GM12864 (cell line): Measurements from ENCODE around the gene HOTAIR.

ENCODE experiments used
- DNase-seq: peaks from one replicate; pipeline ENCODE4 v3.0.0-alpha.2; 2011; ENCODE audit warnings: low read depth
- H3K4me3 ChIP-seq: 2 replicates; pipeline ENCODE4 v1.5.1; 2011; ENCODE audit warnings: mild to moderate bottlenecking, low read depth, low read length, control low read depth
- TF ChIP-seq, protein P1 (sequence below): IDR thresholded peaks from 2 replicates; pipeline ENCODE4 v1.5.1; 2011; ENCODE audit warnings: low read depth, mild to moderate bottlenecking, moderate library complexity, low read length, control low read depth, inconsistent platforms; ENCODE audit errors: missing control alignments

The HOTAIR gene

DNA sequence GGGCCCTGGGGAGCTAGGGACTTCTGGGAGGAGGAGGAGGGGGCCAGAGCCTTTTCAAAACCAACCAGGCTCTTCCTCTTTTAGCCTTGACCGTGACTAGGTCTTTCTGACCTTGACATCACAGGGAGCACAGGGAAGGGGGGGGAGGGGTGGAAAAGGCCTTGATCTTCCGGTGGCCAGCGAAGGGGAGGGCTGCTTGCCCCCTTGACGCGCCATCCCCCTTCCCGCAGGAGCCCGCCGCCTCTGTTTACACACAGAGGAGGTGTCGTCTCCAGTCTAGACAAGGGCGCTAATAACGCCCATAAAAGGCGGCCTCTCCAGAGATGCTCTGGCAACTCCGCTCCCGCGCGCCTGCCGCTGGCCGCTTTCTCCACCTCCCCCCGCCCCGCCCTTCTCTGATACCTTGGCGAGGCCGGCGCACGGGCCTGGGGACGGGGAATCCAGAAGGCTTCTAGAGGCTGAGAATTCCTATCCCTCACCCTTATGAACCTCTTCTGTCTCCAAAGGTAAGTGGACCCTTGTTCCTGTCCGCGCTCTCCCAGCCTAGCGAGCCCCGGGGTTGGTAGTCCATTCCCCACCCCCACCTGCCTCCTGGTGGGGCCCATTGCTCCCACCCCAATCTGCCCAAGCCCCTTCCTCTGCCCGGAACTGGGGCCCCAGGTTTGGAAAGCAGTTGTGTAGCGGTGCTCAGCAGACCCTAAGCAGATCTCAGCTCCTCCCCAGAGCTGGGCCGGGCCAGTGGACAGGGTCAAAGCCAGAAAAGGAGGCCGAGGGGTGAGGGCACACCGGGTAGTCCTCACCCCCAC, 24.9 kb downstream of the HOTAIR start:
- DNase-seq: no peak
- TF ChIP-seq, protein P1, sequence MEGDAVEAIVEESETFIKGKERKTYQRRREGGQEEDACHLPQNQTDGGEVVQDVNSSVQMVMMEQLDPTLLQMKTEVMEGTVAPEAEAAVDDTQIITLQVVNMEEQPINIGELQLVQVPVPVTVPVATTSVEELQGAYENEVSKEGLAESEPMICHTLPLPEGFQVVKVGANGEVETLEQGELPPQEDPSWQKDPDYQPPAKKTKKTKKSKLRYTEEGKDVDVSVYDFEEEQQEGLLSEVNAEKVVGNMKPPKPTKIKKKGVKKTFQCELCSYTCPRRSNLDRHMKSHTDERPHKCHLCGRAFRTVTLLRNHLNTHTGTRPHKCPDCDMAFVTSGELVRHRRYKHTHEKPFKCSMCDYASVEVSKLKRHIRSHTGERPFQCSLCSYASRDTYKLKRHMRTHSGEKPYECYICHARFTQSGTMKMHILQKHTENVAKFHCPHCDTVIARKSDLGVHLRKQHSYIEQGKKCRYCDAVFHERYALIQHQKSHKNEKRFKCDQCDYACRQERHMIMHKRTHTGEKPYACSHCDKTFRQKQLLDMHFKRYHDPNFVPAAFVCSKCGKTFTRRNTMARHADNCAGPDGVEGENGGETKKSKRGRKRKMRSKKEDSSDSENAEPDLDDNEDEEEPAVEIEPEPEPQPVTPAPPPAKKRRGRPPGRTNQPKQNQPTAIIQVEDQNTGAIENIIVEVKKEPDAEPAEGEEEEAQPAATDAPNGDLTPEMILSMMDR: no peak
- no peak overlapping the region for H3K4me3 ChIP-seq

DNA sequence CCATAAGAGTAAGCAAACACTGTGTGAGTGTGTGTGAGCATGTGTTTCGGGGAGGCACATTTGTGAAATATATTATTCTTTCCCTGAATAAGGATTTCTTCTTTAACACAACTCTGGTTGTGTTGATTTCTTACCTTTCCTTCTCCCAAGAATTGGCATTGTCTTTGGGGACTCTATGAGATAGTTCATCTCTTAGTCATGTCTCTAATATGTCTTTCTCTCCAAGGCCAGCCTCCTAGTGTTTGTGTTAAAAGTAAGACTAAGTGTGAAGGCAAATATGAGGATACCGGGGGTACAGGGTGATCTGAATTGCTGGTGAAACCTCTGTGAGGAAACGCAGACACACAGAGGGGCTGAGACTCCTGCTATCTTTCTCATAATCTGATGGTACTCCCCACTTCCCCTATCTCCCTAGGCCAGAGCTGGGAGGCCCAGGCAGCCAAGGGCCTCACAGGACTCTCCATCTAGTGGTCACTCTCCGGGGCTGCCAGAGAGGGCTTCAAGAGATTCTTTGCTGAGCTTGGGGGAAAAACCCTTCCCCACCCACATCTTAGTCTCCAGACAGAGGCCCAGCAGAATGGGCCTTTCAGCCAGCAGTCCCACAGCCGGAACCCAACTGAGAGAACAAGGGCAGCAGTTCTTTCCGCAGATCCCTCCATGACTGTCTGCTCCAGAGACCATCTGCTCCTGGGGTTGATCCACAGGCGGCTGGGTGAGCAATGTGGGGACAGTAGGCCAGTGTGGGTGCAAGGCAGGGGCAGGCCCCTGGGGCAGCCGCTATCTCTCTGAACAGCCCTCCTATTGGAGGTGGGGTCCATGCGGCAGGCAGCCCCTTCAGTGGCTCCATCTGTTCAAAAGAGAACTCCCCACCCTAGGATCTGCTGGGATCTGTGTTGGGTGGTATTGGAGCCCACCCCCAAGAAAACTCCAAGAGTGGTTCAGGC, 25.8 kb downstream of the HOTAIR start:
- no peak overlapping the region for H3K4me3 ChIP-seq
- TF ChIP-seq, protein P1: no peak
- DNase-seq: no peak

DNA sequence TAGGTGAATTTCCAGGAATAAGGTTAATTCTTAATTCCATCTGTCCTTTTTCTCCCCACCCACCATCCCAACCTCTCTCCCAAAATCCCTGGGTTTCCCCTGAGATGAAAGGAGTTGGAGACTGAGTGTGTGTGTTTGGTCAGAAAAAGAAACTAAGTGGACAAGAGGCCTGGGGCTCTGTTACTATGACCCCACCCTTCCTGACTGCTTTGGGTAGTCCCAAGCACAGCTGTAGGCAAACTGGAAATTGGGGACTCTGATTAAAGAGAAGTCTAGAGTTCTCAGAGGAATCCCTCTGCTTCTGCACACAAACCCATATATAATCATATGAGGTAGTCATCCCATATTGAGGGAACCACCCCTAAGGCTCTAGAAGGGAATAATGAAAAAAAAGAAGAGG, 27.0 kb downstream of the HOTAIR start:
- DNase-seq: no peak
- no peak overlapping the region for H3K4me3 ChIP-seq
- TF ChIP-seq, protein P1: no peak

DNA sequence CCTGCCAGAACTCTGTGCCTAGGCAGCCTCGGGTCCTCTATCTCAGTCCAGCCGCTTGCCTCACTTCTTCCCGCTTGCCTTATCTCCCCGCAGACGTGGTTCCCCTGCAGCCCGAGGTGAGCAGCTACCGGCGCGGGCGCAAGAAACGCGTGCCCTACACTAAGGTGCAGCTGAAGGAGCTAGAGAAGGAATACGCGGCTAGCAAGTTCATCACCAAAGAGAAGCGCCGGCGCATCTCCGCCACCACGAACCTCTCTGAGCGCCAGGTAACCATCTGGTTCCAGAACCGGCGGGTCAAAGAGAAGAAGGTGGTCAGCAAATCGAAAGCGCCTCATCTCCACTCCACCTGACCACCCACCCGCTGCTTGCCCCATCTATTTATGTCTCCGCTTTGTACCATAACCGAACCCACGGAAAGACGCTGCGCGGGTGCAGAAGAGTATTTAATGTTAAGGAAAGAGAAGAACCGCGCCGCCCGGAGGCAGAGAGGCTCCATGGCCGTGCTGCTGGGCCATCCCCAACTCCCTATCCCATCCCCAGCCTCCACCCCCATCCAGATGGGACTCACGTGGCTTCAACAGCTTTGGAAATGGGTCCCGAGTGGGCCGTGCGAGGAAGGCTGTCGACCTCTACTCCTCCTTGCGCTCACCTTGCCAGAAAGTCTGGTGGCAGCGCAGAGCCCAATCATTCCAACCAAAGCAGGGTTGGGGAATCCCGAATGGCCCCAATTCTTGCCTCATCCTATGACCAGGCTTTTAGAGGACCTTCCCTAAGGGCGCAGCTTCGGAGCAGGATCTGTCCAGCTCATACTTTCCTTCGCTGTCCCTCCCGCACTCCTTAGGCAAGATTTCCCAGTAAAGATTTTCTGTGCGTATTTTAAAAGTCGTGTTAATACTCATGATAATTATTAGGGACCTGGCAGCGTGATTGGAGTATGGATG, 29.6 kb downstream of the HOTAIR start:
- DNase-seq: no peak
- TF ChIP-seq, protein P1: no peak
- H3K4me3 ChIP-seq: no peak overlapping the region

DNA sequence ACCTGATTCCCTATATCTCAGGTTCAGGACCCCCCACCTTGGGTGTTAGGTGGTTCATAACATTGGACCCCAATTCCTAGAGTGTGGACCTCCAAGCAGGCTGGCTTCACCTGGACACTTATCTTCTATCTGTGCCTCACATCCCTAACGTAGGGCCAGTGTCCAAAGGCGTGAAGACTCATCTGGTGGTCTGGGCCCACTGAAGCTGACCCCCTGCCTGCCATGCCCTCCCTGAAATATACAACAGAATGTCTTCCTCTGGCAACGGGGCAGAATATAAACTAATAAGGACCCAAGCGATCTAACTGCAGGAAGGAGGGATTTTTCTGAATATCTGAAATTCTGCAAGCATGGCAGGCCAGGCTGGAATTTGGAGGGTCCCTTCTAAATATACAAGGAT, 30.5 kb downstream of the HOTAIR start:
- TF ChIP-seq, protein P1: no peak
- no peak overlapping the region for H3K4me3 ChIP-seq
- no peak for DNase-seq

DNA sequence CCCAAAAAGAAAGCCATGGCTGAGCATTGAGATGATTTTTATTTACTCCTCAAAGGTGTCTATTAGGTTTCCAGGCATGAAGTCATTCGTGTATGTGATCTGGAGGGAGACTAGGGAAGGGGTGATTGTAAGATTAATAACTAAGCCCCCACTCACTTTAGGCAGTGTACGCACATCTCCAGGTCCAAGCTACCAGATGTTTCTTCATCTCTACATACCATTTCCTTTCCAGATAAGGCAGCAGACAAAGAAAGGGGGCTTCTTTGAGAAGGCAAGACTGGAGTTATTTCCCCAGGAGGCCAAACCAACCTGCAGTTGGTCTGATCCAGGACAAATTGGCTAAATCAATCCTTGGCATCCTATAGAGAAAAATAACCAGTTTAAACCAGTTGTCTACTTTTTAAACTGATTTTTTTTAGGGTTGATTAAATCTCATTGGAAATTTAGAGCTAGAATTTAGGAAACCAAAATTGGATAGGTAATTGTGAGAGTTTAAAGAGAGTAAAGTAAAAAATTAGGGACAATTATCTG, 32.2 kb downstream of the HOTAIR start:
- no peak overlapping the region for H3K4me3 ChIP-seq
- DNase-seq: no peak
- TF ChIP-seq, protein P1: no peak
